Measurements from ENCODE around the gene TGM3.
A peak's percentile ranks its signal among the peaks of the same experiment; 100 is the strongest.

Gene TGM3

DNA sequence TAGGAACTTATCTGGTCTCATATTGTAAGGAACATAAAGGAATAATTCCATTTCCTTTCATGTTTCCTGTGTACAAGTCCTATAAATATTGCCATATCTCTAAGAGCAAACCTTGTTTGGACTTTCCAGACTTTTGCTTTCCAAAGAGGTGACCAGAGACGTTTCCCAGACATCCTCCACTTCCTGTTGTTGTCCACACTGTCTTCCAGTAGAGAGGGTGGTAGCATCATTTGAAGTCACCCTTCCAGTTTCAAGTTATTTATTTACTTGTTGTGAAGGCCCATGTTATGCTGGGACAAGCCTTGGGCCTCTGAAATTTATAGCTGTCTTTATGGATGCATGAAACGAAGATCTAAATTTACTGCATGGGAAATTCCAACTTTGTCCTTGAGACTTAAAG, 10.6 kb upstream of the TGM3 start:
- DNase-seq (ENCODE audit: low spot score) = no peak

- no peak for DNase-seq (ENCODE audit: low spot score)
Observed at GRCh38 chr20:2285613-2286012, 10.2 kb upstream of the TGM3 start.

DNA sequence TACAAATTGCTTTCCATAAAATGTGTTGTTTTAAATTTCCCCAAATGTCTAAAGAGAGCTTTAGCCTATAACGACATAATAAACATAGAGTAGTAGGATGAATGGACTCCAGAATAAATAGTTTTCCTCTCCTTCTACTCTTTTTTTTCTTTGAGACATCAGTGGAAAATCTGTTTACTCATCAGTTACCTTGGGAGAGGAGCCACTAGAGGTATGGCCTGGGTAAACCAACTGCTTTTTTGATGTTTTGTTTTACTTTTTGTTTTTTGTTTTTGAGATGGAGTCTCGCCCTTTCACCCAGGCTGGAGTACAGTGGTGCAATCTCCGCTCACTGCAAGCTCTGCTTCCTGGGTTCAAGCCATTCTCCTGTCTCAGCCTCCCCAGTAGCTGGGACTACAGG, 8.3 kb upstream of the TGM3 start:
- DNase-seq (ENCODE audit: low spot score) = no peak

- no peak for DNase-seq (ENCODE audit: low spot score)
Observed at GRCh38 chr20:2289475-2289874, 6.3 kb upstream of the TGM3 start.

- DNase-seq (ENCODE audit: low spot score) = no peak
Observed at GRCh38 chr20:2290486-2290885, 5.3 kb upstream of the TGM3 start.

DNA sequence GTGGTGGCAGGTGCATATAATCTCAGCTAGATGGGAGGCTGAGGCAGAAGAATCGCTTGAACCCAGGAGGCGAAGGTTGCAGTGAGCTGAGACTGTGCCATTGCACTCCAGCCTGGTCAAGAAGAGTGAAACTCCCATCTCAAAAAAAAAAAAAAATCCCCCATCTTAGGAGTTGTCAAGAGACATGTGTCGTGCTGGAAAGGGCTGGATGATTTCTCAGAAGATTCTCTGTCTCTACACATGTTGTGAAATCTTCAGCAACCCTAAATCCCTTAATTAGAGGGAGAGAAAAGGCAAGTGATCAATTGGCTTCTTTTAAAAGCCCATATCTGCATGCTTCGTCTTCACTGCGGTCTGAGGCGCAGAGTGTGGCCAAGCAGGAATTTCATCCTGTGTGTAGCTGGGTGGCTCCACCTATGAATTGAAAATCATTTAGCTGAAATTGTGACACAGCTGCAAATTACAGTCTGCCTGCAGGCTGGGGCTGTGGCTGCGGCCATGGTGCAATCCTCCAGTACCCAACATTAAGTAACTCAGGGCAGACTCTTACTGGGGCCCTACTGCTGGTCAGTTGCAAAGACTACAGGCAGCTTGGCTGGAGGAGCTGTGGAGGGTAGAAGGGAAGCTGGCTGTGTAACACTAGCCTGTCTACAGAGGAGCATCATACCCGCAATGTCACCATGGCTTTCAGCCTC, 3.2 kb upstream of the TGM3 start:
- no peak for DNase-seq (ENCODE audit: low spot score)

- no peak for DNase-seq (ENCODE audit: low spot score)
Observed at GRCh38 chr20:2293486-2293885, 2.3 kb upstream of the TGM3 start.

GRCh38 chr20:2293971-2294370, 1.8 kb upstream of the TGM3 start:
- DNase-seq (ENCODE audit: low spot score) = no peak

DNA sequence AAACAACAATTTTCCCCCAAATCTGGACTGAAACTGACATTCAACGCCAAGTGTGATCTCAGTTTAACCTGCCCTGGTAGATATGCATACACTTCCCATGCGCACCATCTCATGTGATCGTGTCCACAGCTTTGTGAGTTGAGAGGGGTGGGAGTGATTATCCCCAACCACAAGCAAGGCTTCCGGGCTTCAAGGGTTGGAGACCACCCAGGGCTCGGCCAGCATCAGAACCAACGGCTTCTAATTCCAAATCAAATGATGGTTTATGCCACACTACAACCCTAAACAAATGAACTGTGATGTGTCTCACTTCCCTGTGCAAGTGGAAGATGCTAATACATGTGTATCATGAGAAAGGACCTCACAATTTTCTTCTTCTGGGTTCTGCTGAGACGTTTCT, 515 bp upstream of the TGM3 start:
- DNase-seq (ENCODE audit: low spot score) = no peak

GRCh38 chr20:2296524-2297356, 939 bp downstream of the TGM3 start:
- no peak for DNase-seq (ENCODE audit: low spot score)

DNA sequence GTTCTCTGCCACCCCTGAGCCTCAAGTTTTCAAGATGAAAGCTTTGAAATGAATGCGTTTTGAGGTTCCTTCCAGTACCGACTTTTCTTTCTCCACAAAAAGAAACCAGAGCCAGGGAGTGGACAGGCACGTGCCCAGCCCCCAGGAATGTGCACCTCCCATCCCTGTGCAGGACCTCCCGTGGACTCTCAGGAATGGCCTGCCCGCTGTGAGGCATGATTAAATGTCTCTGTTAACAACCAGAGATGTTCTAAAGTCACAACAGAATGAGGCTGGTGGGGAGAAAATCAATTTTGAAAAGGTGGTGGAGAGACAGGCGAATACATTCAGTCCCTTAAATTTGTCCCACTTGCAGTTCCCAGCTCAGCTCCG, 1.5 kb downstream of the TGM3 start:
- no peak for DNase-seq (ENCODE audit: low spot score)

- no peak for DNase-seq (ENCODE audit: low spot score)
Observed at GRCh38 chr20:2298116-2298515, 2.3 kb downstream of the TGM3 start.

GRCh38 chr20:2298701-2299100, 2.9 kb downstream of the TGM3 start:
- no peak for DNase-seq (ENCODE audit: low spot score)

DNA sequence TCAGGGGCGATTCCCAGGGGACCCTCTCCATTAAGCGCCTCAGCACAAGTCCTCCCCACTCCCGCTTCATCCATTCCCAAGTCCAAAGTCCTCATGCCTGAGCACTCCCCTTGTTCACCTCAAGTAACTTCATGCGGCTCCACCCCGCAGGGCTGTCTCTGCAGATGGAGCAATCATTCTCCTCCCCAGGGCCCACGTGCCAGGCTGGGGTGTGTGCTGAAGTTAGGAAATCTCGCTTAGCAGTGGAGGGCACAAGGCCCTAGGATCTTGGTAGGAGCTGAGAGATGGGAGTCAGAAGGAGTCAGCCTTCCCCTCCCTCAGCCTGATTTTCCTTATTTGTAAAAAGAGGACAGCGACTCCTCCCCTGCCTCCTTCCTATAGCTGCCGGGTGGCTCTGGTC, 3.5 kb downstream of the TGM3 start:
- DNase-seq (ENCODE audit: low spot score) = no peak

DNA sequence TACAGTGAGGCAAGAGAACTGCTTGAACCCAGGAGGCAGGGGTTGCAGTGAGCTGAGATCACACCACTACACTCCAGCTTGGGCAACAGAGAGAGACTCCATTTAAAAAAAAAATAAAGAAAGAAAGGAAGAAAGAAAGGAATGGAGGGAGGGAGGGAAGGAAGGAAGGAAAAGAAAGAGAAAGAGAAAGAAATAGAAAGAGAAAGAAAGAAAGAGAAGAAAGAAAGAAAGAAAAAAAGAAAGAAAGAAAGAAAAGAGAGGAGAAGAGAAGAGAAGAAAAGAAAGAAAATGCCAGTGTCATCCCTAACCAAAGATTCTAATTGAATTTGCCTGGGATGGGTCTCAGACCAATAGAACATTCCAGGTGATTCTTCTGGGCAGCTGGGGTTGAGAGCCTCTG, 4.2 kb downstream of the TGM3 start:
- no peak for DNase-seq (ENCODE audit: low spot score)

GRCh38 chr20:2300420-2300819, 4.6 kb downstream of the TGM3 start:
- DNase-seq (ENCODE audit: low spot score) = no peak

- no peak for DNase-seq (ENCODE audit: low spot score)
Observed at GRCh38 chr20:2301164-2301622, 5.4 kb downstream of the TGM3 start.

DNA sequence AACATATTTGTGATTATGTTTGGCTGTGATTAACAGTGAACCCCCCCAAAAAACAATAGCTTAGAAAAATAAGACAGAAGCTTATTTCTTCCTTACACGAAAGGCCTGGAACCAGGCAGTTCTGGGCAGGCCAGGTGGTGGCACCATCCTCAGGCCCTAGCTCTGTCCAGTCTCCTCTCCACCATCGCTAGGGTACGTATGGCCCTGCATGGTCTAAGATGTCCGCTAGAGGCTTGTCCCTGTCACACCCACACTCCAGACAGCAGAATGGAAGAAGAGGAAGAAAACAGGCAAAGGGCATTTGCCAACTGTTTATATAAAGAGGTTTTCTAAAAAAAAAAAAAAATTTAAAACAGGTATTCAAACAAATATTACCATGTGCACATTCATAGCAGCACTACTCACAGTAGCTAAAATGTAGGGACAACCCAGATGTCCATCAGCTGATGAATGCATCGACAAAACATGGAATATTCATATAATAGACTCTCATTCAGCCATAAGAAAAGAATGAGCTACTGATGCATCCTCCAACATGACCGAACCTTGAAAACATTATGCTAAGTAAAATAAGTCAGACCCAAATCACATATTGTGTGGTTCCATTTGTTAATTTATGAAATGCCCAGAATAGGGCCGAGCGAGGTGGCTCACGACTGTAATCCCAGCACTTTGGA, 6.7 kb downstream of the TGM3 start:
- DNase-seq (ENCODE audit: low spot score) = peak; percentile 17

DNA sequence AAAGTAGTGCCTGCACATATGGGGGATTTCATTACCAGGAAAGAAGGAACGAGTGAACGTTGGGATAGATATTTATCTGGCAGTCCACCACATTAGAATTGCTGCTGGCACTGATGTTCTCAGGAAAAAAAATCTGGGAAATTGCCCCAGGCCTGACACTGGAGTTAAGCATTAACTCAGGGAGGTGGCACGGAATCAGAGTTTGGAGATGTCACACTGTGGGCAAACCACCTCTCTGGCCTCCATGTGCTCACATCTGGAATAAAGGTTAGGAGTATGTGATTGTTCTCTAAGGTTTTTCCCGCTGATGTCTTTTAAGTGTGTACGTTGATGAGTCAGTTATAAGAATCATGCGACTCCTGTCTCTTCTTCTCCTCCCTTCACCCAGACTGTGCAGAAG, 7.9 kb downstream of the TGM3 start:
- peak; percentile 67 for DNase-seq (ENCODE audit: low spot score)

DNA sequence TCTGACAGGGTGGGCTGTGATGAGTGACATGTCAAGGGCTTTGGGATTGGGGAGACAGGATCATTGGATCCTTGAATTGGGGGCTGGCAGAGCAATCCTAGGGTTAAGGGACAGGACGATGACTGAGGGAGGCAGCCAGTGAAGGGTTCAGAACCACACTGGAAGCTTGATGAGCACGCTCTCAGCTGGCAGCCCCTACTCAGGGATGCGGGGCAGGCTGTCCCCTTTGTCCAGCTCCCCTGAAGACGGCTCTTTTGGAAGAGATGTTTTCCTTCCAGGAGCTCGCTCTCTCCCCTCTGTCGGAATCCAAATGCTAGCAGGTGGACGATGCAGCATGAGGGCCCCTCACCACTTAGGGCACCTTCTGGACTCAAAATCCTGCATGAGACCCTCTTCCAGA, 8.4 kb downstream of the TGM3 start:
- peak; percentile 31 for DNase-seq (ENCODE audit: low spot score)

DNA sequence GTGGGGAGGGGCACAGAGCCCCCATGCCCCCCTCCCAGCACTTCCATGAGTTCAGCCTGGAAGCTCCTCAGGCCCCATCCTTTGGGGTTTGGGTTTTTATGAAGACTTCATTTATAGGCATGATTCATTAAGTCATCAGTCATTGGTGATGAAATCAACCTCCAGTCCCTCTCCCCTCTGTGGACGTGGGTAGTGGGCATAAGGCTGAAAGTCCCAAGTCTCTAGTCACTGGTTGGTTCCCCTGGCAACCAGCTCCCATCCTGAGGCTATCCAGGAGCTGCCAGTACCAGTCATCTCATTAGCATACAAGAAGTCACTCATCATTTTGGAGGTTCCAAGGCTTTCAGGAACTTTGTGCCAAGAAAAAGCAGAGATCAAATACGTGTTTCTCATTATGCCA, 9.2 kb downstream of the TGM3 start:
- DNase-seq (ENCODE audit: low spot score) = peak; percentile 2

- peak; percentile 26 for DNase-seq (ENCODE audit: low spot score)
Observed at GRCh38 chr20:2305479-2305878, 9.7 kb downstream of the TGM3 start.

- peak; percentile 37 for DNase-seq (ENCODE audit: low spot score)
Observed at GRCh38 chr20:2305946-2306345, 10.1 kb downstream of the TGM3 start.
